NCI-H2107 treated with DMSO at 0.1 percent for 48 hours (cell line): ENCODE data around the gene AVL9.
"Not testable (repeated sequence)": the region's sequence is repeated elsewhere in the genome, so short reads cannot be mapped to it uniquely, and the experiment has no call there.

Source experiments
- DNase-seq: peaks from one replicate; lab custom pipeline; 2025; ENCODE audit not compliant: unreplicated experiment; lab: John Stamatoyannopoulos, UW

Gene AVL9

DNA sequence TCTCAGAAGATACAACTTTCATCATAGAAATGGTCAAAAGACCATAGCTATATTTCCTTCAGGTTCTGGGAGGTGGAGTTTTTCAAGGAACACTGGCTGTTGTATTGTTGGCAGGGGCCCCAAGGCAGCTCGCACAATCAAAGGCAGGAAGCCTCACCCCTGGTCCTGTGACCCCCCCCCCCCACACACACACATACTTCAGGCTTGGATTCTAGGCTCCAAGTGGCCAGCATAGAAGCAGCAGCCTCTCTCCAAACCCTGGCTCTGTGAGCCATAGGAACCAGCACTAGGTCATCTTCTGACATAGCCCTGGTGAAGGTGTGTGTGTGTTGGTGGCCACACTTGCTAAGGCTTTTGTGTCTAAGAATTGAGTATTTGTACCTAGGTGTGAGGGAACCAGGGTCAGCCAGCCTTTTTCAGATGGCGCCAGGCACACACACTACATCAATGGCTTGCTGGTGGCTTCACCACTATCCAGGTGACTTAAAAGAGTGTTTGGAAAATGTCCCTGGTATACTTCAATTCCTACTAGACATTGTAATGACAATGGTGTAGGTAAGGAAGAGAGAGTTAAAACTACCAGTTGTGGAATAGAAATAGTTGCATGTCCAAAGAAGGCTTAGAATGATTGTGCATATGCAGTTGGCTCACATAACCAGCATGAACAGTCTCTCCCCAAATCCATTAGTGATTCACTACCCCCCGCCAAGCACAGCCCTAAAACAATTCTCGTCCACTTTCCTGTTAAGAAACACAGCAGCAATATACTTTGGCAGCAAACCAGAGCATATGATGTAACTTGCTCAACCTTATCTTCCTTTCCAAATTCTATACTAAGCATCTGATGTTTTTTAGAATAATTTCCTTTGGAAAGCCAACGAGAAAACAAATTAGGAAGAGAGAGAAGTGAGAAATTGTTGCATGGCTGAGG is 91.3 kb downstream of the AVL9 start:
- DNase-seq, result no peak

DNA sequence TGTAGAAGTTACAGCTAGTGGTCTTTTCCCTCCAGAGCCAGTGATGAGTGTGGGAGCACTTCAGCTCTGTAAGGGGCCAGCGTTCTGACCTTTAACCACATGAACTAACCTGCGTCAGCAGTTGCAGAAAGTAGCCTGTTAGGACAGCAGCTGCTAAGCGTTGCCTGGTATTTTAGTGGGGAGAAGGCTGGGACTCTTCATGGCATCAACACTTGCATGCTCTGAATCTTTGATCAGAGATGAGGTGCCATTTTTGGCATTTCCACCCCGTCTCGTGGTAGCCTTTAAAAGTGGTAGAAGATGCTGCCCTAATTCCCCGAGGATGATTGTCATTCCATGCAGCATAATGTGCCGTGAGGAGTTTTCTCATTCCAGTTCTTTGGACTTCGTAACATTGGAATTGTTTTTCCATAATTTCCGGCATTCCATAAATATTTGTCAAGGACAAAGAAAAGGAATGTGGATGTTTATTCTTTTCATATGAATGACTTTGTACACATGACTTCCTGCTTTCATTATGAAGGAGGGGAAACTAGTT is 92.2 kb downstream of the AVL9 start:
- DNase-seq, result no peak

DNA sequence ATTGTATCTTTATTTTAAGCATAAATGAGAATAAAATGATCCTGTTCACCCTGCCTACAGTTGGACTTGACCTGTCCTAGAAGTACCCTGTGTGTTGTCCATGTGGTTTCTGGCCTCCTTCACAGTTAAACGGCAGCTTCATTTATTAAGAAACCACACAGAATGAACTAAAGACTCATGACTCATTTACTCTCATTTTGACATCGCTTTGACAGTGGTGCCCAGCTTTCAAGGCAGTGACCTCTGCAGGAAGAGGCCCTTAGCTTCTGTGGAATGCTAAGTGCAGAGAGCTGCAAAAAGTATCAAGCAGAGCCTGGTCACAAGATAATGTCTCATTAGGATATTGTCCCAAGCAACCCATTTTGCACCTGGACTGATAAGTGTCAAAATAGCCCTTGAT is 93.4 kb downstream of the AVL9 start:
- no peak for DNase-seq

DNA sequence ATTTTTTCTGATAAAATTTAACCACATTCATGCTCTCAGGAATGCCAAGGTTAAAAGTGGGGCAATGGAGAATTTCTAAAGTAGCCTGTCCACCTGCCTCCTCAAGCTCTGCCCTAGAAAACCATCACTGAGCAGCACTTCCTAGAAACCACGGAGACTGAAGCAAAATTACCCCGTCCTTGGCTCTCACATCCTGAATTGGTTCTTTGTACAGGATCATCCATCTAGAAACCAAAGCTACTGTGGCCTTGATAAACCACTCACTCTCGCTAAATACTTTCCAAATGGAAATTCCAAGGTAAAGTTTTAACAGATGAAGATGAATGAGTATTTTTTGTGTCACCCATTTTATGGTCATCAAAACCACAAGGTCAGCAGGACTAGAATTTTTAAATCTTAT is 96.6 kb downstream of the AVL9 start:
- peak; percentile 52 for DNase-seq

DNA sequence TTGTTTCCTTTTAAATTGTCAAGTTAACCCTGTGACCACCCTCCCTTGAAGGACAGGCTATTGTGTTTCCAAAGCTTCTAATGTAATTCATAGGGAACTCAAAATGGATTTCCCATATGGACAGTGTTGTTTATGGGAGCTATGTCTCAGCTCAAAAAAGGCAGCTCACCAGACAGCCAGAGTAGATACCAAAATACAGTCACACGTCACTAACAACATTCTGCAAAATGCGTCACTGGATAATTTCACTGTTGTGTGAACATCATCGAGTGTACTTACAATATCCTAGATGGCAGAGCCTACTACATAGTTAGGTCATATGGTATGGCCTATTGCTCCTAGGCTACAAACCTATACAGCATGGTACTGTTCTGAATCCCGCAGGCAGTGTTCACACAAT is 97.4 kb downstream of the AVL9 start:
- DNase-seq, result no peak

DNA sequence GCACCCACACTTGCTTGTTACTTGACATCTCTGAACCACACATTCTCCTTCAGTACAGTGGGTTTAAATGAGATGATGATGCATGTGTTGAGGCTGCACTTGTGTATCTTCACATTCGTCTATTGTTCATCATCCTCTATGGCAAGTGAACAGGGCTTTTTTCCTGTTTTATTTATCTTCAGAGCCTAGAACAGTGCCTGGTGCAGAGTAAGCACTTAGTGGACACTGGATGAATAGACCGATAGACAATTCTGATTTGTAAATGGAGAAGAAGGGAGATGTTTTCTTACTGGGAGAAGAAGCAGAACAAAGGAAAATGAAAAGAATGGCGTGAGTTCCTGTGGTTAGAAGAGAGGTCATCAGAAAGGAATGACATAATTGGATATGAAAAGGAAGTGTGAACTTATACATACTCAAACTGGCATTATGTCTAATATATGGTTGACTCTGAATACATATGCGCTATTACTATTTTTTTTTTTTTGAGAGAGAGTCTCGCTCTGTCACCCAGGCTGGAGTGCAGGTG is 99.7 kb downstream of the AVL9 start:
- DNase-seq, result no peak

DNA sequence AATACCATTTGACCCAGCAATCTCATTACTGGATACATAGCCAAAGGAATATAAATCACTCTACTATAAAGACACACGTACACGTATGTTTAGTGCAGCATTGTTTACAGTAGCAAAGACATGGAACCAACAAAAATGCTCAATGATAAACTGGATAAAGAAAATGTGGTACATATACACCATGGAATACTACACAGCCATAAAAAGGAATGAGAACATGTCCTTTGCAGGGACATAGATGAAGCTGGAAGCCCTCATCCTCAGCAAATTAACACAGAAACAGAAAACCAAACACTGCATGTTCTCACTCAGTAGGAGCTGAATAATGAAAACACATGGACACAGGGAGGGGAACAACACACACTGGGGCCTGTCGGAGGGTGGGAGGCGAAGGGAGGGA is 105.9 kb downstream of the AVL9 start:
- not testable (repeated sequence) for DNase-seq

DNA sequence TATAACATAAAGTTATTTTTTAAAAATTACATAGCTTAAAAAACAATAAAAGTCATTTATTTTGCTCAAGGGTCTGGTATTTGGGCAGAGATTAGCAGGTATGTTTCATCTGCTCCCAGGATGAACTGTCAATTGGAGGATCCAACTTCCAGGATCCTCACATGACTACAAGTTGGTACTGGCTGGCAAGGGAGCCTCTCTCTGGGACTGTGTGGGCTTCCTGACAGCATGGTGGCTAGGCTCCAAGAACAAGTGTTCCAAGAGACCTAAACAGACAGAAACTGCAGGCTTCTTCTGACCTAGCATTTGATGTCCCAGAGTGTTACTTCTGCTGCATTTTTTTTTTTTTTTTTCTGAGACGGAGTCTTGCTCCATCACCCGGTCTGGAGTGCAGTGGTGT is 107.2 kb downstream of the AVL9 start:
- no peak for DNase-seq

DNA sequence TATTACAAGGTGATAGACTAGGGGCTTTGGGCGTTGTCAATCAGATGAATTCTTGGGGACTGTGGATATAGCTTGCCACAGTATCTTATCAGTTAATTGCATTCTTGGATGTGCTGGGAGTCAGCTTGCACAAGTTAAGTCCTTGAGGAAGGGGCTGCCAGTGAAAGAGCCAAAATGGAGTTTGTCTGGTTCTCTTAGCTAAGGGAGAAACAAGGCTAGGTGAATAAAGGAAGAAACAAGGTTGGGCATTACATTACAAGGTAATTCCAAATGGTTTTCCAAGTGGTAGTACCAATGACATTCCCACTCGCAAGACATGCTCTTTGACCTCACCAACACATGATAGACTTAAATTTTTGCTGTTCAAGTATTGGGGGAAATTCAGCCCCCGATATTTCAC is 108.2 kb downstream of the AVL9 start:
- not testable (repeated sequence) for DNase-seq

DNA sequence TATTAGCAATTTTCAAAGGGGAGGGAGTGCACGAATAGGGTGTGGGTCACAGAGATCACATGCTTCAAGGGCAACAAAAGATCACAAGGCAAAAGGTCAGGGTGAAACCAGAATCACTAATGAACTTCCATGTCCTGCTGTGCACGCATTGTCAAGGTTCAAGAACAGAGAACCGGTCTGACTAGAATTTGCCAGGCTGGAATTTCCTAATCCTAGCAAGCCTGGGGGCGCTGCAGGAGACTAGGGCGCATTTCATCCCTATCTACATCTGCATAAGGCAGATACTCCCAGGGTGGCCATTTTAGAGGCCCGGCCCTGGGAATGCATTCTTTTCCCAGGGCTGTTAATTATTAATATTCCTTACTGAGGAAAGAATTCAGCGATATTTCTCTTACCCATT is 108.8 kb downstream of the AVL9 start:
- DNase-seq, result not testable (repeated sequence)

DNA sequence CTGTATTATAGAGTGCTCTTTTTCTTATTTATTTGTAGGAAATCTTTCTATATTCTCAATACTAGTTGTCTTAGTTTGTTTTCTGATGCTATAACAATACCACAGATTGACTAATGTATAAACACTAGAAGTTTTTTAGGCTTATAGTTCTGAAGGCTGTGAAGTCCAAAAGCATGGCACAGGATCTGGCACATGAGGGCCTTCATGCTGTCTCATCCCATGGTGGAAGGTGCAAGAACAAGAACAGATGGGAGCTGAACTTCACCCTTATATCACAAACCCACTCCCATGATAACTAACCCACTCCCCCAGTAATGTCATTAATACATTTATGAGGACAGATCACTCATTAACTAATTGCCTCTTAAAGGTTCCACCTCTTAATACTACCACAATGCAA is 109.7 kb downstream of the AVL9 start:
- DNase-seq, result no peak

DNA sequence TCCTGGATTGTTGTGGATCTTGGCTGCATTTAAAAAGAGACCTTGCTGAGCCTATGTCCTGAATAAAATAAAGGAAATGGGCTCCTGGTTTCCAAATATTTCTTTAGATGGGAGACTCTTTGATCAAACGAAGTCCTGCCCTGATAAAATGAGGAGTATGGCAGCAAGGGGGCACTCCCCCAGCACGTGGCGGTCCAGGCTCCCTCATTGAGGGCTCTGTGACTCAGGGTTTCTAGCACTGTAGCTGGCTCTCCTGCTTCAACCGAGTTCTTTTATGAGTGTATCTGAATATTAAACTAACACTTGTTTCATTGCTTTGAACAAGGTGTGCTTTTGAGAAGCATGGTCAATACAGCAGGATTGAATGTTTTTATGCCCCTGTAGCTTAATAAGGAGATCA is 114.2 kb downstream of the AVL9 start:
- DNase-seq, result no peak

DNA sequence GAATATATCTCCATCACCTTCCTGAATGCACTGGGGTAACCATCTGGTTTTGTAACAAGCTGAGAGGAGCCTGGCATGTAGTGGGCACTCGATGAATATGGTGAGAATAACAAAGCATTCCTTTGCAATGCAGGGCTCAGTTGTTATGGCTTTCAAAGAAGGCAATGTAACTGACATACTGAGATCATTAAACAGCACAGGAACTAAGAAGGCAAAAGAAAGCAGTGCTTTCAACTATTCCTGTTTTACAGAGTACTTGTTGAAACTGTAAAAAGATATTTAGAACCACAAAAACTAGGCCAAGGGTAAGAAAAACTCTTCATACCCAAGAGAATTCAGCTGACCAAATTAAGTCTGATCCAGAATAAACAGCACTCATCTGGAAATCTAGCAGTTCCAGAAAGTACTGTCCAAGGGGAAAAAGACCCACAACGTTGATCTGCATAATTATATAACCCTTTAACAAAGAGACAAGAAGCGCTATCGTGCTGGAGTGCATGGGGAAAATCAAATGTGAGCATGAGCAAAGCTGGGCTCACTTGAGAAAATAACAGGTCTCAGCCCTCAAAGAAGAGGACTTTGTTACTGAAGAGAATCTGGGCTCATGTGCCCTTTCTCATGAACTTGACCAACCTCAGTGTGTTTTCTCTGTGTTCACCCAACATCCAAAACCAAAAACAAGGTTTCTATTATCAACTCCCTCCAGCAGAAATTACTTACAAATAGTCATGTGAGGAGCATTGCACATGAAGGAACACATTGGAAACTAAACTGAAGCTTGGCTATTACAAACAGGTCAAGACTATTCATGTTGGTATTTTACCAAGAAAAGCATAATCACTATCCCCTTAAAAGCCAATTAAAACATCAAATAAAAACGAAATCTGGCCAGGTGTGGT is 116.2 kb downstream of the AVL9 start:
- DNase-seq, result no peak

DNA sequence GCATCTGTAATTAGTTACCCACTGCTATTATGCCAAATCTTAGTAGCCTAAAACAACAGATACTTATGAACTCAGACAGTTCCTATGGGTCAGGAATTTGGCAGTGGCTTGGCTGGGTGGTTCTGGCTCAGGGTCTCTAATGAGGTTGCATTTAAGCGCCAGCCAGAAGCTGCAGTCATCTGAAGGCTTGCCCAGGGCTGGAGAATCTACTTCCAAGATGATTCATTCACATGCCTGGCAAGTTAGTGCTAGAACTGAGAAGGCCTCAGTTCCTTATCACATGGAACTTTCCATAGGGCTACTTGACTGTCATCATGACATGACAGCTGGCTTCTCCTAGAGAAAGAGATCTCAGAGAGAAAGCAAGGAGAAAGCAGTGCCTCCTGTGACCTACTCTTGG is 121.3 kb downstream of the AVL9 start:
- DNase-seq, result no peak

DNA sequence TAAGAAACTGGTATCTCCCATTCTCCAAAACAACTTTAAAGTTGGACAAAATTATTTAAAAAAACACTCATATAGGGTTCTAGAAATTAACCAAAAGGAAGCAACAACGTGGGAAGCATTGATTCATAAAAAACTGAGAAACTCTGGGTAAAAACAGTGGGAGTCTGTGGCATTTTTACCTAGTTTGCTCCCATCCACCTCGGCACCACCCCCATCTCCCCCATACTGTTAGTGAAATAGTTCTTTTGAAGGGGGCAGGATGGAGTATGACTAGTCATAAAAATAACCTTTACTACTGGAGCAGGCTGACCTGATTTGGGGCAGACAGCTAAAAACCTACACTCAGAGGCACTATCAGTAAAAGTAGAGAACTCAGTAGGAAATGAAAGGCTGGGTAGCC is 123.2 kb downstream of the AVL9 start:
- no peak for DNase-seq

DNA sequence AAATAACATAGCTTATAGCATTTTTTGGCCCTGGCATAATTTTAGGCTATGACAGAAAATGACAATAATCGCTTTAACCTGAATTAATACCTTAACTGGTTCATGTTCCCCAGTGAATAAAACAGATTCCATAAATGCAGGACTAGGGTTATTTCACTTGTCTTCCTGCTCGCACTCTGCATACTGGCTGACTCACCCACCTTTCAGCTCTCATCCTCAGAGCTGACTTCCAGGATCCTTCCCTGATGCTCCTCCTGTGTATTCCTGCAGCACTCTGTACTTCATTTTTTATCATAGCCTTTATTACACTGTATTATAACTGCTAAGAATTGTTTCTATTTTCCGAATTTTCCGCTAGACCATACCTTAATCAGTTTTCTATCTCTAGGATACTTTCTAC is 123.7 kb downstream of the AVL9 start:
- no peak for DNase-seq

DNA sequence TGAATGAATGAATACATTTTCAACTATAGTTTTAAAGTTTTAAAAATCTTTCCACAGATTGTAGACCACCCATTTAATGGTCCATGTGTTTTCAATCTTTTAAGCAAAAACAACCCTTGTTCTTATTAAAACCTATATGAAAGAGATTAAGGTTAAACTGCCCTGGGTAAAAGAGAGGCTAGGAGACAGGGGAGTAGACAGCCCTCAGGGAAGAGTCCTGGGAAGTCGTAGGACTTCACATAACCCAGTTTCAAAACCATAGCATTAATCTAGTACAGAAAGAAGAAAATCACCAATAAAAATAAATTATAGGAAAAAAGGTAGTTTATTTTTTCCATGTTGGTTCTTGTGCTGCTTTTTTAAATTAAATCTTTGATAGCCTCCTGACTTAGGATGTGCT is 124.1 kb downstream of the AVL9 start:
- not testable (repeated sequence) for DNase-seq

DNA sequence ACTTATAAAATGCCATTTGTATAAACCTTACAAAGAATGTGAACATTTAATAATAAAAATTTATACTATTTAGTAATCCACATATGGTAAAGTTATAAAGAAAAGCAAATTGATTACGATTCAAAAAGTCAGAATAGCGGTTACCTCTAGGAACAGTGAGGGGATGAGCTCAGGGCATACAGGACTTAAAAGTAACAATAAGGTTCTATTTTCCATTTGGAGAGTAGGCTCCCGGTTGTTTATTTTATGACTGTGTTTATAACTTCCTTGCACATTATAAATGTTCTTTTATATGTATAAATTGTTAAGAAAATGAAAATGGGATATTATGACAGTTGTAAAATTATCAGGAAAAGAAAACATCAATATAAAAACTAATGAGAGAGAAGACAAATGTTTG is 135.7 kb downstream of the AVL9 start:
- no peak for DNase-seq

DNA sequence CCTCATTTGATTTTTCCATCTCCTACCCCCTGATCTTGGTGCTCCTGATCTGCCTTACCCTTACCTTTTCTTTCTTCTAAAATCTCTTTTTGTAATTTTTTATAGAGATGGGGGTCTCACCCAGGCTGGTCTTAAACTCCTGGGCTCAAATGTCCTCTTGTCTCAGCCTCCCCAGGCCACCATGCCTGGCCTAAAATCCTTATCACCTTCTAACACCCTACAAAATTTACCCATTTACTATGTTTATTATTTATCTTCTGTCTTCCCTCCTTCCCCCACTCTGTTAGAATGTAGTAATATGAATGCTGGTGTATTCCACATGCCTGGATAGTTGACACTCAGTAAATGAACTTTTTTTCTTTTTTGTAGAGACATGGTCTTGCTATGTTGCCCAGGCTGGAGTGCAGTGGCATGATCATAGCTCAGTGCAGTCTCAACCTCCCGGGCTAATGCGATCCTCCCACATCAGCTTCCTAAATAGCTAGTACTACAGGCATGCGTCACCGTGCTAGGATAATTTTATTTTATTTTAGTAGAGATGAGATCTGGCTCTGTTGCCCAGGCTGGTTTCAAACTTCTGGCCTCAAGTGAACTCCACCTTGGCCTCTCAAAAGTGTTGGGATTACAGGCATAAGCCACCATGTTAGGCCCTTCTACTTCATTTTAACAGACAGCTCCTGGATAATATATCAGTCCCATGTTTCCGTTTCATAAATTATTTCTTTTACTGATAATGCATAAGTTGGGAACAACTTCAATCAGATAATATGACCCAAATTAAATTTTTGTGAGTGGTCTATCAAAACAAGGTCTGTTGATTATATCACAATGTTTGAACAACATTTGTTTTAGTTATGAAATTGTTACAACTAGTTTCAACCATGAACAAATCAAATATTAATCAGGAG is 136.6 kb downstream of the AVL9 start:
- DNase-seq, result not testable (repeated sequence)

DNA sequence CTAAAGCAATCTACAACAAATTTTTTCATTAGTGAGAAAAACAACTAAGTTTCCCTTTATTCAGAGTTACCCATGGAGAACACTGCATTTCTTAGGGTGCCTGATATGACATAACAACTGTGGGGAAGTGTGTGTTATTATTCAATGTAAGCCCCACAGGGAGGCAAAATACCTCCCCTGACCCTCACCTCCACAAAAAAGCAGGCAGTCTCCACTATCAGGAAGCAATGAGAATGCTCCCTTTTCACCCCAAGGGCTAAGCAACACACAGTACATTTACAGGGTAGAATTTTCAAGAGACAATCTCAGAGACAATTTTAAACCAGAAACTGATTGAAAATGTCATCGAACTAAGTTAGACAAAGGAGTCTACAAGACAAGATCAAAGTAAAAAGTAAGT is 138.2 kb downstream of the AVL9 start:
- DNase-seq, result not testable (repeated sequence)
